Prostate gland (tissue), 2 donors: ENCODE data around the gene BCL11B.

Source experiments
- CTCF ChIP-seq, 4 experiments: fragments of 200-600 bp in 2 of 4; fragments of 450-650 bp in 2 of 4; sonication (generic) in 2 of 4; IDR thresholded peaks; 1 replicate in 3 of 4; 2 replicates in 1 of 4; pipeline ENCODE4 v1.5.1; 2016 to 2019; ENCODE audit warnings: antibody characterized with exemption in 4 of 4, mild to moderate bottlenecking in 2 of 4, moderate library complexity in 2 of 4
- POLR2A ChIP-seq: fragments of 450-650 bp; IDR thresholded peaks from one replicate; pipeline ENCODE4 v1.6.1; 2016; ENCODE audit warnings: antibody characterized with exemption, mild to moderate bottlenecking

GRCh38 chr14:99129998-99130397 lies 142.0 kb downstream of the BCL11B start:
- TF ChIP-seq POLR2A (no peak), CTCF (IDR thresholded peaks at IDR 0.05) (no peak)
